Measurements from ENCODE around the gene GUCD1.

GUCD1 gene

GRCh38 chr22:24496234-24496633, 58.7 kb downstream of the GUCD1 start:
- no peak overlapping the region for H3K4me3 ChIP-seq (replicated peaks in 1 of 2; ENCODE audit: low read depth in 2 of 2, low read length in 2 of 2)
- DNase-seq (ENCODE audit: low read depth in 2 of 2): no peak
- TF ChIP-seq CTCF (IDR thresholded peaks at IDR 0.05; ENCODE audit: low read depth, low read length): no peak

DNA sequence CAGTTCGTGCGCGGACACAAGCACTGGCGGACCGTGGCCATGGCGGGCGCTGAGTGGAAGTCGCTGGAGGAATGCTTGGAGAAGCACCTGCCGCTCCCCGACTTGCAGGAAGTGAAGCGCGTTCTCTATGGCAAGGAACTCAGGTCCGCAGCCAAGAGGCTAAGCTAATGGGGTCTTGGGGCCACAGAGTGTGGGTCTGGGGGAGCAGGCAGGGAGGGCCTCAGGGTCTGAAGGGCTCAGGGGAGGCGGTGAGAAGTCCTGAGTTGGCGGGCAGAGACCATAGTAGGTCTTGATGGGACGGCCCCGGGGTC, 59.6 kb downstream of the GUCD1 start:
- TF ChIP-seq CTCF (IDR thresholded peaks at IDR 0.05; ENCODE audit: low read depth, low read length): no peak
- H3K4me3 ChIP-seq (replicated peaks in 1 of 2; ENCODE audit: low read depth in 2 of 2, low read length in 2 of 2): no peak overlapping the region
- DNase-seq (ENCODE audit: low read depth in 2 of 2): no peak

DNA sequence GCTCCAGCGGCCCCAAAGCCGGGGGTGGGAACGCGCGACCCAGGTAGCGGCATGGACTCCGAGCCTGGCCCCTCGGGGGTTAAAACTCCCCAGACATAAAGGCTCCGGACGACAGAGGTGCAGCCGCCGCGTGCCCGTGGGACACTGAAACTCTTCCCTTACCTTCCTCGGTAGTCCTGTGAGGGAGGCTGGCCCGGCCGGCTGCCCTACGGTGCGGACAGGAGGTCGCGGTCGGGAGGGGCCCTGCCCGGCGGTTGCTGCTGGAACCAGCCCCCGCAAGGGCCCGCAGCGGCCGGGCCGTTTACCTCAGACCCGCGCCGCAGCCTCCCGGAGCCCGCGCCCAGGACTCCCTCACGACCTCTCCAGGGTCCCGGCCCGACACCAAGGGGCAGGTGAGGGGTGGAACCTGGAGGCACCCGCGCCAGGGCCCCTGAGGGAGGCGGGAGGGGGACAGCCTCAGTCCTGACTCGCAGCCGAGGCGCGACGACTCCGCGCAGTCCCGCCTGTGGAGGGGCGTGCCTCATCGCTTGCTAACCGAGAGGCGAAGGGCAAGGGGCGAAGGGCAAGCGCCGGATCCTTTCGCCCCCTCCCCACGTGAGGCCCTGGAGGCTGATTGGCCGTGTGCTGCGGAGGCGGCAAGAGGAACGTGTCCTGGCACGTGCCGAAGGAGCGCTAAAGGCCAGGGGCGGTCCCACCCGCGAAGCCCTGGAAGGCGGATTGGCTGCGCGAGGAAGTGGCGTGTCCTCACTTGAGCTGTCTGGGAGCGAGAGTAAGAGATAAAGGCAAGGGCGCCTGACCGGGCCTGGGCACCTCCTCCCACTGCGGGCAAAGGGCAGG, 60.2 kb downstream of the GUCD1 start, which contains the start of gene UPB1:
Gene UPB1, plus strand, starts transcription at position 805 of the 837 bp plus-strand sequence. CDS start 72 bp downstream, outside the sequence.
- no peak within 1 kb of the TSS for H3K4me3 ChIP-seq (replicated peaks in 1 of 2; ENCODE audit: low read depth in 2 of 2, low read length in 2 of 2)
- DNase-seq (ENCODE audit: low read depth in 2 of 2): no peak
- TF ChIP-seq CTCF (IDR thresholded peaks at IDR 0.05; ENCODE audit: low read depth, low read length): no peak

GRCh38 chr22:24494167-24494527, 60.8 kb downstream of the GUCD1 start:
- DNase-seq (ENCODE audit: low read depth in 2 of 2): no peak
- H3K4me3 ChIP-seq (replicated peaks in 1 of 2; ENCODE audit: low read depth in 2 of 2, low read length in 2 of 2): no peak overlapping the region
- TF ChIP-seq CTCF (IDR thresholded peaks at IDR 0.05; ENCODE audit: low read depth, low read length): no peak

DNA sequence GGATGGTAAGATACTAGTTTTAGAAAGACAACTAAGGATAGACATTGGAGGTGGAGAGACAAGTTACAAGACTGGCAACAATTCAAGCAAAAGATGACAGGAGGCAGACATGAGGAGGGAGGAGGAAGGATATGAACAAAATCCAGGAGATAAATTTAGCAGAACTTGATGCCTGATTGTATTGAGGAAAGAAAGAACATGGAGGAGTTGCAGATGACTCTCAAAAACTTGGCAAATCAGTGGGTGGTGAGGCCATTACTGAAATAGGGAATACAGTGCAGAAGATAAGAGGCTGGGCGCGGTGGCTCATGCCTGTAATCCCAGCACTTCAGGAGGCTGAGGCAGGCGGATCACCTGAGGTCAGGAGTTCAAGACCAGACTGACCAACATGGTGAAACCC, 62.5 kb downstream of the GUCD1 start:
- no peak for DNase-seq (ENCODE audit: low read depth in 2 of 2)
- no peak overlapping the region for H3K4me3 ChIP-seq (replicated peaks in 1 of 2; ENCODE audit: low read depth in 2 of 2, low read length in 2 of 2)
- no peak for TF ChIP-seq CTCF (IDR thresholded peaks at IDR 0.05; ENCODE audit: low read depth, low read length)
